ENCODE measurements around the gene TCTN1. TPM values are rescaled to one million over a fixed set of nuclear protein-coding genes. Genes with fewer than 3 reads are reported as not detected.
"Not testable (repeated sequence)": the region's sequence is repeated elsewhere in the genome, so short reads cannot be mapped to it uniquely, and the experiment has no call there.

The TCTN1 gene
- total RNA-seq, 1 experiment from 2014 or later, result 58.3 TPM

- Histone ChIP-seq H3K4me3 (no peak overlapping the region), H3K4me2 (no peak overlapping the region), H2AFZ (no peak overlapping the region), H3K36me3 (ENCODE audit: low read depth) (no peaks in the 10 kb centered on the region), H3K9me3 (ENCODE audit: insufficient read depth, low read depth) (no peaks in the 10 kb centered on the region), H3K4me1 (replicated peaks; ENCODE audit: insufficient read depth) (no peaks in the 10 kb centered on the region), H3K27ac (no peak overlapping the region), H3F3A (ENCODE audit: insufficient read depth, low read depth) (no peaks in the 10 kb centered on the region), H4K20me1 (ENCODE audit: insufficient read depth) (no peaks in the 10 kb centered on the region), H3K9me2 (ENCODE audit: insufficient read depth) (no peaks in the 10 kb centered on the region), H3K79me2 (ENCODE audit: low read depth) (no peaks in the 10 kb centered on the region), H3K27me3 (ENCODE audit: insufficient read depth, low read depth) (no peaks in the 10 kb centered on the region)
- POLR2A ChIA-PET (ENCODE audit: unreplicated experiment), result no interaction called here
- intact Hi-C loops (cut with micrococcal nuclease; ENCODE audit: unreplicated experiment), result no loop called here
- CTCF ChIA-PET, result no interaction called here
- DNase-seq, result no peak
- BruUV-seq (replicated peaks), result no TSS peak
- TF ChIP-seq CTCF (conservative IDR thresholded peaks at IDR 0.05) (no peak), EZH2 (IDR thresholded peaks at IDR 0.05; ENCODE audit: low read depth) (no peak)
Observed at GRCh38 chr12:110641521-110641920, 27.6 kb downstream of the TCTN1 start.

GRCh38 chr12:110647631-110648040, 33.7 kb downstream of the TCTN1 start:
- H4K20me1 ChIP-seq (ENCODE audit: insufficient read depth), result no peaks in the 10 kb centered on the region
- no peaks in the 10 kb centered on the region for H3K9me3 ChIP-seq (ENCODE audit: insufficient read depth, low read depth)
- H3K4me3 ChIP-seq, result no peak overlapping the region
- H3K79me2 ChIP-seq (ENCODE audit: low read depth), result no peaks in the 10 kb centered on the region
- no TSS peak for BruUV-seq (replicated peaks)
- no peaks in the 10 kb centered on the region for H3K9me2 ChIP-seq (ENCODE audit: insufficient read depth)
- no peak overlapping the region for H3K27ac ChIP-seq
- H3K4me2 ChIP-seq, result no peak overlapping the region
- 0 out of 2 replicates have a peak, but pooled peaks cover 3% of the 10 kb centered on the region for H3K36me3 ChIP-seq (ENCODE audit: low read depth)
- no peak for TF ChIP-seq EZH2 (IDR thresholded peaks at IDR 0.05; ENCODE audit: low read depth)
- no peak for TF ChIP-seq CTCF (conservative IDR thresholded peaks at IDR 0.05)
- ChIA-PET POLR2A (ENCODE audit: unreplicated experiment) (no interaction called here), CTCF (no interaction called here)
- H3K4me1 ChIP-seq (replicated peaks; ENCODE audit: insufficient read depth), result no peaks in the 10 kb centered on the region
- no peak overlapping the region for H2AFZ ChIP-seq
- DNase-seq, result no peak
- H3F3A ChIP-seq (ENCODE audit: insufficient read depth, low read depth), result 0 out of 2 replicates have a peak, but pooled peaks cover 1% of the 10 kb centered on the region
- intact Hi-C loops (cut with micrococcal nuclease; ENCODE audit: unreplicated experiment), result no loop called here
- H3K27me3 ChIP-seq (ENCODE audit: insufficient read depth, low read depth), result no peaks in the 10 kb centered on the region

GRCh38 chr12:110649341-110649847, 35.5 kb downstream of the TCTN1 start:
- no peak for TF ChIP-seq EZH2 (IDR thresholded peaks at IDR 0.05; ENCODE audit: low read depth)
- no peak for TF ChIP-seq CTCF (conservative IDR thresholded peaks at IDR 0.05)
- H3K4me2 ChIP-seq, result no peak overlapping the region
- DNase-seq, result no peak
- no peaks in the 10 kb centered on the region for H3K9me2 ChIP-seq (ENCODE audit: insufficient read depth)
- H3K4me3 ChIP-seq, result no peak overlapping the region
- H3K79me2 ChIP-seq (ENCODE audit: low read depth), result no peaks in the 10 kb centered on the region
- ChIA-PET CTCF (no interaction called here), POLR2A (ENCODE audit: unreplicated experiment) (no interaction called here)
- H3K27ac ChIP-seq, result no peak overlapping the region
- 0 out of 2 replicates have a peak, but pooled peaks cover 3% of the 10 kb centered on the region for H3F3A ChIP-seq (ENCODE audit: insufficient read depth, low read depth)
- H2AFZ ChIP-seq, result no peak overlapping the region
- intact Hi-C loops (cut with micrococcal nuclease; ENCODE audit: unreplicated experiment), result no loop called here
- H3K9me3 ChIP-seq (ENCODE audit: insufficient read depth, low read depth), result no peaks in the 10 kb centered on the region
- H4K20me1 ChIP-seq (ENCODE audit: insufficient read depth), result no peaks in the 10 kb centered on the region
- H3K4me1 ChIP-seq (replicated peaks; ENCODE audit: insufficient read depth), result no peaks in the 10 kb centered on the region
- no TSS peak for BruUV-seq (replicated peaks)
- no peaks in the 10 kb centered on the region for H3K27me3 ChIP-seq (ENCODE audit: insufficient read depth, low read depth)
- H3K36me3 ChIP-seq (ENCODE audit: low read depth), result 0 out of 2 replicates have a peak, but pooled peaks cover 3% of the 10 kb centered on the region

- H3K9me2 ChIP-seq (ENCODE audit: insufficient read depth); POLR2A ChIA-PET (ENCODE audit: unreplicated experiment); H3K9me3 ChIP-seq (ENCODE audit: insufficient read depth, low read depth); H3K4me3 ChIP-seq; BruUV-seq (replicated peaks); intact Hi-C loops (cut with micrococcal nuclease; ENCODE audit: unreplicated experiment); H3K36me3 ChIP-seq (ENCODE audit: low read depth); H4K20me1 ChIP-seq (ENCODE audit: insufficient read depth); H3K27ac ChIP-seq; H3K27me3 ChIP-seq (ENCODE audit: insufficient read depth, low read depth); H3K4me2 ChIP-seq; H3K4me1 ChIP-seq (replicated peaks; ENCODE audit: insufficient read depth); H2AFZ ChIP-seq; H3F3A ChIP-seq (ENCODE audit: insufficient read depth, low read depth); DNase-seq; H3K79me2 ChIP-seq (ENCODE audit: low read depth): not testable (repeated sequence)
- CTCF ChIA-PET, result interaction anchor here (0.7 kb wide), 1 partner anchor 35 kb away, joined by 10 read pairs; no protein-coding TSS in a partner anchor
Observed at GRCh38 chr12:110654238-110654637, 40.3 kb downstream of the TCTN1 start.

Measured in PC-9 (cell line).